Stimulated activated naive B cell treated with anti-CD40 and anti-IgM and Interleukin-4, amounts not matched to agents 10 μg/mL and 1 μg/mL and 100 μg/mL, for 72 hours (primary cell): Measurements from ENCODE around the gene CTNNBIP1.
A peak's percentile ranks its signal among the peaks of the same experiment; 100 is the strongest.

ENCODE experiments used
- ATAC-seq, 2 donors: fragments of 150-1000 bp; cut with Tn5 transposase; replicated peaks; 2 replicates each; pipeline ENCODE4 v1.10.0; 2021; ENCODE audit warnings: moderate library complexity in 1 of 2
- DNase-seq: peaks from one replicate; pipeline ENCODE4 v3.0.0; 2021
- H3K27ac Mint-ChIP-seq: one replicate; pipeline ENCODE4 v1.8.0; 2022; ENCODE audit warnings: mild to moderate bottlenecking, mixed read lengths
- H3K27me3 Mint-ChIP-seq, 2 donors: one replicate each; pipeline ENCODE4 v1.8.0; 2022; ENCODE audit warnings: mixed read lengths in 2 of 2
- H3K36me3 Mint-ChIP-seq, 2 donors: one replicate each; pipeline ENCODE4 v1.8.0; 2022; ENCODE audit warnings: mixed read lengths in 2 of 2, mild to moderate bottlenecking in 1 of 2
- H3K4me1 Mint-ChIP-seq, 2 donors: one replicate each; pipeline ENCODE4 v1.8.0; 2022; ENCODE audit warnings: mixed read lengths in 2 of 2, mild to moderate bottlenecking in 1 of 2
- H3K4me3 Mint-ChIP-seq, 2 donors: one replicate each; pipeline ENCODE4 v1.8.0; 2022; ENCODE audit warnings: mild to moderate bottlenecking in 2 of 2, mixed read lengths in 2 of 2, moderate library complexity in 1 of 2
- H3K9me3 Mint-ChIP-seq, 2 donors: one replicate each; pipeline ENCODE4 v1.8.0; 2022; ENCODE audit warnings: mixed read lengths in 2 of 2, mild to moderate bottlenecking in 1 of 2

CTNNBIP1 gene

GRCh38 chr1:9866836-9867235, 43.2 kb downstream of the CTNNBIP1 start:
- no peak for DNase-seq
- no peak overlapping the region for H3K27ac Mint-ChIP-seq
- no peak overlapping the region for H3K4me3 Mint-ChIP-seq
- no peaks in the 10 kb centered on the region for H3K27me3 Mint-ChIP-seq
- no peaks in the 10 kb centered on the region for H3K36me3 Mint-ChIP-seq
- ATAC-seq = no peak
- H3K9me3 Mint-ChIP-seq = no peaks in the 10 kb centered on the region
- H3K4me1 Mint-ChIP-seq = peaks cover 20 to 25% of the 10 kb centered on the region in 2 donors

- H3K27ac Mint-ChIP-seq = peak overlapping the region; percentile 42
- DNase-seq (no peak), ATAC-seq (no peak)
- H3K27me3 Mint-ChIP-seq = no peaks in the 10 kb centered on the region
- H3K4me1 Mint-ChIP-seq = peaks cover 25% of the 10 kb centered on the region in 2 donors
- no peak overlapping the region for H3K4me3 Mint-ChIP-seq
- H3K9me3 Mint-ChIP-seq = no peaks in the 10 kb centered on the region
- no peaks in the 10 kb centered on the region for H3K36me3 Mint-ChIP-seq
Observed at GRCh38 chr1:9865724-9866123, 44.3 kb downstream of the CTNNBIP1 start.

GRCh38 chr1:9863371-9863770, 46.7 kb downstream of the CTNNBIP1 start:
- Mint-ChIP-seq H3K36me3 (peaks cover 2 to 3% of the 10 kb centered on the region in 2 donors), H3K4me3 (no peak overlapping the region), H3K9me3 (peaks cover 0 to 2% of the 10 kb centered on the region in 2 donors), H3K27me3 (no peaks in the 10 kb centered on the region), H3K27ac (peak overlapping the region; percentile 82), H3K4me1 (peaks cover 32 to 36% of the 10 kb centered on the region in 2 donors)
- no peak for DNase-seq
- no peak for ATAC-seq

- Mint-ChIP-seq H3K27ac (no peak overlapping the region), H3K4me1 (peaks cover 26 to 27% of the 10 kb centered on the region in 2 donors), H3K9me3 (peaks cover 0 to 4% of the 10 kb centered on the region in 2 donors), H3K36me3 (peaks cover 4 to 6% of the 10 kb centered on the region in 2 donors), H3K4me3 (no peak overlapping the region), H3K27me3 (no peaks in the 10 kb centered on the region)
- DNase-seq (no peak), ATAC-seq (no peak)
Observed at GRCh38 chr1:9861360-9861759, 48.7 kb downstream of the CTNNBIP1 start.

GRCh38 chr1:9860887-9861286, 49.2 kb downstream of the CTNNBIP1 start:
- ATAC-seq = no peak
- H3K27me3 Mint-ChIP-seq = no peaks in the 10 kb centered on the region
- peaks cover 0 to 4% of the 10 kb centered on the region in 2 donors for H3K9me3 Mint-ChIP-seq
- DNase-seq = no peak
- H3K4me1 Mint-ChIP-seq = peaks cover 23 to 27% of the 10 kb centered on the region in 2 donors
- peaks cover 4 to 6% of the 10 kb centered on the region in 2 donors for H3K36me3 Mint-ChIP-seq
- H3K4me3 Mint-ChIP-seq = no peak overlapping the region
- no peak overlapping the region for H3K27ac Mint-ChIP-seq

GRCh38 chr1:9859281-9860014, 50.6 kb downstream of the CTNNBIP1 start:
- peaks cover 0 to 4% of the 10 kb centered on the region in 2 donors for H3K9me3 Mint-ChIP-seq
- peaks cover 4 to 6% of the 10 kb centered on the region in 2 donors for H3K36me3 Mint-ChIP-seq
- H3K4me3 Mint-ChIP-seq = no peak overlapping the region

GRCh38 chr1:9858293-9859035, 51.6 kb downstream of the CTNNBIP1 start:
- DNase-seq (no peak), ATAC-seq (peak in 1 of 2 donors; percentile 22)
- peak overlapping the region; percentile 81 for H3K27ac Mint-ChIP-seq
- no peak overlapping the region for H3K4me3 Mint-ChIP-seq
- peaks cover 15 to 20% of the 10 kb centered on the region in 2 donors for H3K4me1 Mint-ChIP-seq
- H3K9me3 Mint-ChIP-seq = peaks cover 3 to 8% of the 10 kb centered on the region in 2 donors
- H3K27me3 Mint-ChIP-seq = no peaks in the 10 kb centered on the region
- H3K36me3 Mint-ChIP-seq = peaks cover 11 to 12% of the 10 kb centered on the region in 2 donors

More at GRCh38 chr1:9859281-9860014, 50.6 kb downstream of the CTNNBIP1 start:
- H3K27me3 Mint-ChIP-seq = no peaks in the 10 kb centered on the region
- H3K27ac Mint-ChIP-seq = peak overlapping the region; percentile 81
- ATAC-seq (no peak), DNase-seq (no peak)
- H3K4me1 Mint-ChIP-seq = peaks cover 21 to 27% of the 10 kb centered on the region in 2 donors

GRCh38 chr1:9855186-9855585, 54.9 kb downstream of the CTNNBIP1 start:
- H3K27me3 Mint-ChIP-seq = no peaks in the 10 kb centered on the region
- peaks cover 5 to 9% of the 10 kb centered on the region in 2 donors for H3K9me3 Mint-ChIP-seq
- no peak overlapping the region for H3K27ac Mint-ChIP-seq
- peaks cover 13 to 14% of the 10 kb centered on the region in 2 donors for H3K36me3 Mint-ChIP-seq
- no peak for DNase-seq
- H3K4me3 Mint-ChIP-seq = no peak overlapping the region
- ATAC-seq = no peak
- H3K4me1 Mint-ChIP-seq = peaks cover 12 to 29% of the 10 kb centered on the region in 2 donors

- no peak for ATAC-seq
- Mint-ChIP-seq H3K4me1 (peaks cover 15 to 31% of the 10 kb centered on the region in 2 donors), H3K27me3 (no peaks in the 10 kb centered on the region), H3K36me3 (peaks cover 10% of the 10 kb centered on the region in 2 donors), H3K27ac (no peak overlapping the region), H3K4me3 (no peak overlapping the region), H3K9me3 (peaks cover 5 to 6% of the 10 kb centered on the region in 2 donors)
- no peak for DNase-seq
Observed at GRCh38 chr1:9853249-9853595, 56.8 kb downstream of the CTNNBIP1 start.

GRCh38 chr1:9852410-9853248, 57.4 kb downstream of the CTNNBIP1 start:
- H3K9me3 Mint-ChIP-seq = peaks cover 5% of the 10 kb centered on the region in 2 donors
- no peak for ATAC-seq
- H3K27me3 Mint-ChIP-seq = no peaks in the 10 kb centered on the region
- no peak overlapping the region for H3K4me3 Mint-ChIP-seq
- H3K27ac Mint-ChIP-seq = no peak overlapping the region
- peaks cover 14 to 30% of the 10 kb centered on the region in 2 donors for H3K4me1 Mint-ChIP-seq
- peaks cover 8 to 9% of the 10 kb centered on the region in 2 donors for H3K36me3 Mint-ChIP-seq
- DNase-seq = no peak

- H3K9me3 Mint-ChIP-seq = peaks cover 5% of the 10 kb centered on the region in 2 donors
- peaks cover 8 to 9% of the 10 kb centered on the region in 2 donors for H3K36me3 Mint-ChIP-seq
- no peaks in the 10 kb centered on the region for H3K27me3 Mint-ChIP-seq
- H3K4me3 Mint-ChIP-seq = peak overlapping the region in 1 of 2 donors; percentile 25
- DNase-seq (no peak), ATAC-seq (no peak)
- H3K27ac Mint-ChIP-seq = no peak overlapping the region
- H3K4me1 Mint-ChIP-seq = peaks cover 14 to 30% of the 10 kb centered on the region in 2 donors
Observed at GRCh38 chr1:9852004-9852403, 58.1 kb downstream of the CTNNBIP1 start.

- DNase-seq = no peak
- no peaks in the 10 kb centered on the region for H3K27me3 Mint-ChIP-seq
- peaks cover 16 to 35% of the 10 kb centered on the region in 2 donors for H3K4me1 Mint-ChIP-seq
- peak overlapping the region; percentile 89 to 91 for H3K4me3 Mint-ChIP-seq
- H3K9me3 Mint-ChIP-seq = peaks cover 5% of the 10 kb centered on the region in 2 donors
- peak overlapping the region; percentile 39 for H3K27ac Mint-ChIP-seq
- peak; percentile 67 to 73 for ATAC-seq
- peaks cover 8 to 9% of the 10 kb centered on the region in 2 donors for H3K36me3 Mint-ChIP-seq
Observed at GRCh38 chr1:9850442-9851162, 59.5 kb downstream of the CTNNBIP1 start.

- H3K4me3 Mint-ChIP-seq = peak overlapping the region; percentile 89 to 91
- peaks cover 16 to 35% of the 10 kb centered on the region in 2 donors for H3K4me1 Mint-ChIP-seq
- peak; percentile 46 for DNase-seq
- peak; percentile 90 for ATAC-seq
- H3K36me3 Mint-ChIP-seq = peaks cover 8 to 9% of the 10 kb centered on the region in 2 donors
- peak overlapping the region; percentile 39 for H3K27ac Mint-ChIP-seq
- H3K9me3 Mint-ChIP-seq = peaks cover 5% of the 10 kb centered on the region in 2 donors
- no peaks in the 10 kb centered on the region for H3K27me3 Mint-ChIP-seq
Observed at GRCh38 chr1:9849691-9850441, 60.2 kb downstream of the CTNNBIP1 start.
